ENCODE data around the gene AATF.

The AATF gene

DNA sequence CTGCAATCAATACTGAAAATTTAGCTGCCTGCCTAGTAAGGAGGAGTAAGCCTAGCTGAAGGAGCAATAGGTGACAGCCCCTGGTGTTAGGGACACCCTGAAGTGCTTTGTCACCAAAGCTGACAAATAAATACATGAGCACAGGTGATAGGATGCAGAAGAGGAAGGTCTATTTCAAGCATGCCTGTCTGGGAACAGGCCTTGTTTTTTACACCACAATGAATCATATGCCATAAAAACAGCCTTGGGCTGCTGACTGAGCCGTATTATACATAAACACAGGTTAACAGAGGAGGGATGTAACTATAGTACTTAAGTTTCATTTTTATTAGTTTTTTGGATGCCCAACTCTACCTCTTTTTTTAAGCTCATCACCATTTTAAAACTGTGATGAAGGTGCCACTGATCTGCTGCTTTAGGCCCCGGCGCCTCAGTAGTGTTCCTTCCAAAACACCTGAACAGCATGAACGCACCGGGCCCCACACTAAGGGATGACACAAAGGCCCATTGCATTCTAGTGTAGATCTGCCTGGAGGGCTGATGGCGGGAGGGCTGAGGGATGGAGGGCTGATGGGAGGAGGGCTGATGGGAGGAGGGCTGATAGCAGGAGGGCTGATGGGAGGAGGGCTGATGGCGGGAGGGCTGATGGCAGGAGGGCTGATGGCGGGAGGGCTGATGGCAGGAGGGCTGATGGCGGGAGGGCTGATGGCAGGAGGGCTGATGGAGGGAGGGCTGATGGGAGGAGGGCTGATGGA, 150.3 kb downstream of the AATF start:
- no peak for DNase-seq (ENCODE audit: low read depth in 2 of 2, low spot score in 1 of 2)

DNA sequence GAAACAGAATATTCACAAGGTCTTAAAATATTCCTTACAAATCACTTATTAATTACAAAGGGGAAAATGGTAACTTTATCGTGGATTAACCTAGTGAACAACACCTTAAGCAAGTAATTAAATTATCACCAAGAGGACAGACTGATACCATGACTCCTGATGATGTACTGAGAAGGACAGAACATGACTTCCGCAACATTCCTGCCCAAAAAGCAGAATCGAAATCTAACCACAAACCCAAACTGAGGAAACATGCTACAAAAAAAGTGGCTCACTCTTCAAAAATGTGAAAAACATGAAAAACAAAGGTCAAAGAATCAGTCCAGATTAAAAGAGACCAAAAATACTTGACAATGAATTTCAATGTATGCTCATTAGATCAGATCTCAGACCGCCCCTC, 151.5 kb downstream of the AATF start:
- DNase-seq (ENCODE audit: low read depth in 2 of 2, low spot score in 1 of 2), result no peak

DNA sequence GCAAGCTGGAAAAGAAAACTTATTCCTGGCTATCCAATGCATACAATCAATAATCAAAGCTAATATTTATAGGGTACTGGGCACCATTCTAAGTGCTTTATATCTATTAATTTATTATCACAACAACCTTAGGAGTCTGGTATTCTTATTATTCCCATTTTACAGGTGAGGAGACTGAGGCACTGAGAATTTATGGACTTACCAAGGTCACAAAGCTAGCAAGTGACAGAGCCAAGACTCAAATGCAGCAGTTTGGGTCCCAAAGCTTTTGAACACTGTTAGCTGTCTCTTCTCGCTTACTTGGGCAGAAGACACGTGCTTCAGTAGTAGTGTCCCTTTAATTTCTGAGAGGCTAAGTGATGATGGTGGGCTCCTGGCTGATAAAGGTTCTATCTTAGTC, 152.6 kb downstream of the AATF start:
- DNase-seq (ENCODE audit: low read depth in 2 of 2, low spot score in 1 of 2), result no peak

DNA sequence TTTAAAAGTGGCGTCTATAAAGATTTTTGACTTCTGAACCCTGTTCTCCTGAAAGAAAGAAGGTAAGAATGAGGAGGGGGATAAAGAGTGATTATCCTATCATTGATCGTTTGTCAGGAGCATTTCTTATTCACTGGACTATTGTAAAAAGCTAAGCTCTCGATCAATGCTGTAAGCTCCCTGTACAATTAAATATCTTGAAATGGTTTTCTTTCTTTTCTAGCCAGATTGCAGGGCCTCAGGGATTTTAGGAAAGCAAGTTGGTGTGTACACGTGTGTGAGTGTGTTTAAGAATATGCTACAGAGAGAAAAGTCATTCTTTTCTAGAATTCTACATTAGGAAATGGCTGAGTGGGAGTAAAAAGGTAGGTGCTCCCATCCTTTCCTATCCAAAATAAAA, 154.5 kb downstream of the AATF start:
- no peak for DNase-seq (ENCODE audit: low read depth in 2 of 2, low spot score in 1 of 2)

DNA sequence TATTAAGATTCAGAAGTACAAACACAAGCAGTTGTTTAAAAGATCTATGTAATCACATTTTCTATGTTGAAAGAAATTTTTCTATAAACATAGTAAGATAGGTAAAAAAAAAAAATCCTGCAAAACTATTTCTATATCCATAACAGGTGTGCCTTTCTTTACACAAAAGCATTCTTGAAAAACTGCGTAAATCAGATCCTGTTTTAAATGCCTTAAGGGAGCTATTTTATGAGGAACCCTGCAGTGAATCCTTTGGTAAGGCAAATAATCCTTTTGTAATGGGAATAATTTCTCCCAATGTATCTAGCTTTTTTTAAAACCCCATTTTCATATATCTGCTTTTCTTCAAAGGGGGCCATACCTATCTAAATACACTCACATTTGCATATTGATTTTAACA, 157.3 kb downstream of the AATF start:
- DNase-seq (ENCODE audit: low read depth in 2 of 2, low spot score in 1 of 2), result no peak
